ENCODE results near the gene LGR6. TPM values are rescaled to one million over a fixed set of nuclear protein-coding genes. Genes with fewer than 3 reads are reported as not detected.

The LGR6 gene
- total and polyA plus RNA-seq, 2 experiments from 2014 or later = 0.66 to 0.89 TPM

- no peak for TF ChIP-seq EZH2phosphoT487 (IDR thresholded peaks at IDR 0.05; ENCODE audit: unreplicated experiment)
- no peak for TF ChIP-seq POLR2AphosphoS5 (IDR thresholded peaks at IDR 0.05; ENCODE audit: low read depth)
- no peak for TF ChIP-seq STAT1 (IDR thresholded peaks at IDR 0.05; ENCODE audit: unreplicated experiment)
- TF ChIP-seq CTCF (conservative IDR thresholded peaks at IDR 0.05; ENCODE audit: low read depth in 2 of 2) = no peak
- TF ChIP-seq EZH2 (IDR thresholded peaks at IDR 0.05; ENCODE audit: low read depth, unreplicated experiment) = no peak
- no peak for TF ChIP-seq NANOG (IDR thresholded peaks at IDR 0.05; ENCODE audit: borderline replicate concordance)
- no peak for TF ChIP-seq ZNF331 (CRISPR knock-in tag; IDR thresholded peaks at IDR 0.05; ENCODE audit: low read depth)
- no peak for TF ChIP-seq REST (IDR thresholded peaks at IDR 0.05; ENCODE audit: unreplicated experiment)
- no peak for TF ChIP-seq ZNF114 (CRISPR knock-in tag; IDR thresholded peaks at IDR 0.05)
- TF ChIP-seq ETS1 (IDR thresholded peaks at IDR 0.05) = no peak
Observed at GRCh38 chr1:202200669-202201068, 7.1 kb downstream of the LGR6 start (continued).

GRCh38 chr1:202201266-202201665, 7.7 kb downstream of the LGR6 start:
- Histone ChIP-seq H3K36me3 (ENCODE audit: insufficient read depth) (no peaks in the 10 kb centered on the region), H3K27ac (ENCODE audit: low read depth) (no peak overlapping the region), H3K27me3 (ENCODE audit: insufficient read depth) (no peaks in the 10 kb centered on the region), H3K4me3 (no peak overlapping the region), H2AFZ (no peak overlapping the region), H3K79me2 (replicated peaks; ENCODE audit: insufficient read depth) (no peaks in the 10 kb centered on the region), H3K9me2 (ENCODE audit: insufficient read depth) (no peaks in the 10 kb centered on the region), H4K20me1 (replicated peaks; ENCODE audit: insufficient read depth) (no peaks in the 10 kb centered on the region), H3K4me1 (ENCODE audit: insufficient read depth) (peaks cover 4% of the 10 kb centered on the region; the same call in 1 of the 2 replicates), H3F3A (replicated peaks; ENCODE audit: low read depth) (no peaks in the 10 kb centered on the region), H3K4me2 (no peak overlapping the region)
- no peak overlapping the region for H3K4me3 Mint-ChIP-seq
- DNase-seq (ENCODE audit: low spot score) (no peak), ATAC-seq (no peak)
- no peak overlapping the region for H3K27ac Mint-ChIP-seq
- H3K4me1 Mint-ChIP-seq = peaks cover 3% of the 10 kb centered on the region; the same call in 1 of the 3 replicates
- H3K36me3 Mint-ChIP-seq (ENCODE audit: low read depth) = no peaks in the 10 kb centered on the region
- TF ChIP-seq CREB1 (CRISPR knock-in tag; IDR thresholded peaks at IDR 0.05; ENCODE audit: low read depth) (no peak), EZH2 (IDR thresholded peaks at IDR 0.05; ENCODE audit: low read depth, unreplicated experiment) (no peak), ZNF331 (CRISPR knock-in tag; IDR thresholded peaks at IDR 0.05; ENCODE audit: low read depth) (no peak), ETS1 (IDR thresholded peaks at IDR 0.05) (no peak), EZH2phosphoT487 (IDR thresholded peaks at IDR 0.05; ENCODE audit: unreplicated experiment) (no peak), JUNB (IDR thresholded peaks at IDR 0.05; ENCODE audit: unreplicated experiment) (no peak), ZNF114 (CRISPR knock-in tag; IDR thresholded peaks at IDR 0.05) (no peak)
- H3K9me3 Mint-ChIP-seq = no peaks in the 10 kb centered on the region
- H3K27me3 Mint-ChIP-seq (ENCODE audit: insufficient read depth, low read depth, poor library complexity) = peaks cover 11% of the 10 kb centered on the region

All from GM23338 (cell line).